ENCODE data around the gene SLC29A3.

- no peak for TF ChIP-seq SP1 (IDR thresholded peaks at IDR 0.05; ENCODE audit: low read depth)
- TF ChIP-seq POLR2A (IDR thresholded peaks at IDR 0.05; ENCODE audit: borderline replicate concordance, extremely low read depth, insufficient read depth, insufficient read length) = no peak
- TF ChIP-seq RAD21 (IDR thresholded peaks at IDR 0.05; ENCODE audit: low read depth) = no peak
- TF ChIP-seq EZH2 (IDR thresholded peaks at IDR 0.05) = no peak
- no peak for TF ChIP-seq YY1 (IDR thresholded peaks at IDR 0.05; ENCODE audit: extremely low read depth, insufficient replicate concordance, low read depth, low read length)
- TF ChIP-seq CTCF (IDR thresholded peaks at IDR 0.05 in 2 of 3, conservative IDR thresholded peaks at IDR 0.05 in 1 of 3; ENCODE audit: borderline replicate concordance in 1 of 3, insufficient read depth in 1 of 3, low read depth in 2 of 3, low read length in 2 of 3) = no peak
Measured at GRCh38 chr10:71355886-71356285, 36.8 kb downstream of the SLC29A3 start.
